CD4-positive, alpha-beta T cell treated with Interleukin-15 for 1 hour (primary cell): ENCODE measurements around the gene NDUFA13.

Experiments used
- DNase-seq: peaks from one replicate; pipeline ENCODE4 v3.0.0-alpha.2; 2020

NDUFA13 gene

DNA sequence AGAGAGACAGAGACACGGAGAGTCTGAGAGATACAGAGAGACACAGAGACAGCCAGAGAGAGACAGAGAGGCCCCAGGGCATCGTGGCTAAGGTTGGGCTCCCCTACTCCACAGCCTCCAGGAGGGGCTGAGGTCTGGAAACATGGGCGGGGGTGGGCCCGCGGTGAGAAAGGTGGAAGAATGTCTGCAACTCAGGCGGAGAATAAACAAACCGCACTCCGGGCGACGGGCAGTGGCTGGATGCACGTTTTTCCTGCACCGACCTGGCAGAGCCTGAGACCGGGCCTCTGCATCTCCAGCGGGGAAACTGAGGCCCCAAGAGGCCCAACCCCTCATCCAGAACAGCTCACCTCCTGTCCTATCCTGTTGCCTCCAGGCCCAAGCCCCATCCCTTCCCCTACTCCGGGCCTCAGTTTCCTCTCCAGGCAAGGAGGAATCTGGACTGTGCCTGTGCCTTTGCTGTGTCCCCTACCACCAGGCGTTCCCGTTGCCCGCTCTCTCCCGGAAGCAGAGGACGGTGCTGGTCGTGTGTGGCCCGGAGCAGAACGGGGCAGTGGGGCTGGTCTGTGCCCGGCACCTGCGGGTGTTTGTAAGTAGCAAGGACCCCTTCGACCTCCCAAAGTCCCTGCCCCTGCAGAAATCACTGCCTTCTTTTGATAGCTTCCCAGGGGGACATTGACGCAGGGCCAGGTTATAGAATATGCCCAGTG is 18.7 kb downstream of the NDUFA13 start:
- no peak for DNase-seq

DNA sequence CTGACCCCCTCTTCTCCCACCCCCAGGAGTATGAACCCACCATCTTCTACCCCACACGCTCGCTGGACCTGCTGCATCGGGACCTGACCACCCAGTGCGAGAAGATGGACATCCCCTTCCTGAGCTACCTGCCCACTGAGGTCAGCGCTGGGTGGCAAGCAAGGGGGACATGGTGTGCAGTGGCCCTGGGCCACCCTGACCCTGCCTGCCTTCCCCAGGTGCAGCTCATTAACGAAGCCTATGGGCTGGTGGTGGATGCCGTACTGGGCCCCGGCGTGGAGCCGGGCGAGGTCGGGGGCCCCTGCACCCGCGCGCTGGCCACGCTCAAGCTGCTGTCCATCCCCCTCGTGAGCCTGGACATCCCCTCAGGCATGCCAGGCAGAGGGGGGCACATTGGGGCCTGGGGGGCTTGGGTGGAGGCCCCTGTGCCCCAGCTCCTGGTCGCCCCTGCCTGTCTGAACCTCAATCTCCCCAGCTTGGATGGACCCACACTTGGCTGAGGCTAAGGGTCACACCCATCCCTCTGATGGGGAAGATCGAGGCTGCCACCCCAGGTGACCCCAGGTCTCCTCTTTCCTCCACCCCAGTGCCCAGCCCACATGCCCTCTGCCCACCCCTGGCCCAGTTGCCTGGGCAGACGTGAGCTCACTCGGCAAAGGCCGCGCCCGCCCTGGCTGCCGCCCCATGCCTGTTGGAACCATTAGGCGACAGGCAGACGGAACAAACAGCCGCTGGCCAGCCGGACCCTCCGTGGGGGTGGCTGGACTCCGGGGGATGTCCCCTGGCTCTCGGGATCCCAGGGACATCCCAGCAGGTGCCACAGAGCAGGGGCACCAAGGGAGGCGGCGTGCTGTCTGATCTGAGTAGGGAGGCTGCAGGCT is 19.5 kb downstream of the NDUFA13 start:
- DNase-seq, result no peak

DNA sequence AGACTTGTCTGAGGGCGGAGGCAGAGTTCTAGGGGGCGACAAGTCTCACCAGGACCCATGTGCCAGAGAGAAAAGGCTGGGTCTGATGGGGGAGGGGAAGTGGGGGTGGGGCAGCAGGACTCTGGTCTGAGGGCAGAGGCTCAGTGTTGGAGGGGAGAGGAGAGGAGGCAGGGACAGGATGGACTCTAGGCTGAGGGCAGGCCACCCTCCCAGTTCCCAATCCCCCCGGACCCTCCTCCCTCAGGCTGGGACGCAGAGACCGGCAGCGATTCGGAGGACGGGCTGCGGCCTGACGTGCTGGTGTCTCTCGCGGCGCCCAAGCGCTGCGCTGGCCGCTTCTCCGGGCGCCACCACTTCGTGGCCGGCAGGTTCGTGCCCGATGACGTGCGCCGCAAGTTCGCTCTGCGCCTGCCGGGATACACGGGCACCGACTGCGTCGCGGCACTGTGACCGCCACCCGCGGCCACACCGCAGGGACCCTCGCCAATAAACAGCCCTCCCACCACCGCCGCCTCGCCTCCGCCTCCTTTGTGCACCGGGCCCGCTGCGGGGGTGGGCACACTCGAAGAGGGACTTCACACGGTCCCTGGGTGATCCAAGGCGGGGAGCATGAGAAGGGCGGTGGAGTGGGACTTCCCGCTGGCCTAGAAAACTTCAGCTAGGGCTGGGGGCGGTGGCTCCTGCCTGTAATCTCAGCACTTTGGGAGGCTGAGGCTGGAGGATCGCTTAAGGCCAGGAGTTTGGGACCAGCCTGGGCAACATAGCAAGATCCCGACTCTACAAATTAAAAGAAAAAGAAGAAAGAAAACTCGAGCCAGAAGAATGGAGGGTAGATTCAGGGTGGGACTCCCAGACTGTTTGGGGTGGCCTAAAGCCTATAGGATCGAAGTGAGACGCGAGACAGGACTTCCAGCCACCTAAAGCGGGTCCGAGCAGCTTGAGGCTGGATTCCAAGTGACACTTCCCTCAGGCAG is 21.3 kb downstream of the NDUFA13 start:
- DNase-seq, result no peak

- DNase-seq, result no peak
Observed at GRCh38 chr19:19538061-19538784, 22.2 kb downstream of the NDUFA13 start, which contains the start of gene CILP2. CILP2 (plus strand) TSS chr19:19538265; CDS start chr19:19538350, 85 bp downstream.

DNA sequence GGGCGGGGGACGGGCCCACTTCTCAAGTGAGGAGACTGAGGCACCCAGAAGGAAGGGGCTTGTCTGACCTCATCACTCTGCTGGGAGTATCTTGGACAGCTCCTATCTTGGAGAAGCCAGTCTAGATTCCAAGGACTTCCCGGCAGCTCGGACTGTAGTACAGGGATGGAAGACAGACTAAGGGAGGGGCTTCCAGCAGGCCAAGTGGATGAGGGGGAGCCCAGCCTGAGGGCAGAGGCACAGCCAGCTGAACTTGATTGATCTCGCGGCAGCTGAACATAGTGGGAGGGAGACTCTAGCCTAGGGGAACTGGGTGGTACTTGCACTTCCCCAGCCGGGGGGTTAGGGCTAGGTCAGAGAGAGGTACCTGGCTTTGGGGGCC is 22.8 kb downstream of the NDUFA13 start:
- DNase-seq, result no peak

DNA sequence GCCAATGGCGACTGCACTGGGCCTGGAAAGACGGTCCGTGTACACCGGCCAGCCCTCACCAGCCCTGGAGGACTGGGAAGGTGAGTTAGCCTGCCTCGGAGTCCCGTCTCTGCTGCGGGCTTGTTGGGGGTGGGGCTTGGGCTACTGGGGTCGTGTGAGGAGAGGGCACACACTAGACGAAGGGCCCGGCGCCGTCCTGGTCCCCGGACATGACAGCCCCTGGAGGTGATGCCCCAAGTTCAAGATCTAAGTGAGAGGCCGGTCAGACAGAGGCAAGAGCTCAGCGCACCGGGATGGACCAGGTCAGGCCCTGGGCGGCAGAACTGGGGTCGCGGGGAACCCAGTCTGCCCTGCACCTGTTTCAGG is 23.7 kb downstream of the NDUFA13 start:
- no peak for DNase-seq

- DNase-seq, result peak; percentile 82
Observed at GRCh38 chr19:19540064-19540714, 24.2 kb downstream of the NDUFA13 start.

DNA sequence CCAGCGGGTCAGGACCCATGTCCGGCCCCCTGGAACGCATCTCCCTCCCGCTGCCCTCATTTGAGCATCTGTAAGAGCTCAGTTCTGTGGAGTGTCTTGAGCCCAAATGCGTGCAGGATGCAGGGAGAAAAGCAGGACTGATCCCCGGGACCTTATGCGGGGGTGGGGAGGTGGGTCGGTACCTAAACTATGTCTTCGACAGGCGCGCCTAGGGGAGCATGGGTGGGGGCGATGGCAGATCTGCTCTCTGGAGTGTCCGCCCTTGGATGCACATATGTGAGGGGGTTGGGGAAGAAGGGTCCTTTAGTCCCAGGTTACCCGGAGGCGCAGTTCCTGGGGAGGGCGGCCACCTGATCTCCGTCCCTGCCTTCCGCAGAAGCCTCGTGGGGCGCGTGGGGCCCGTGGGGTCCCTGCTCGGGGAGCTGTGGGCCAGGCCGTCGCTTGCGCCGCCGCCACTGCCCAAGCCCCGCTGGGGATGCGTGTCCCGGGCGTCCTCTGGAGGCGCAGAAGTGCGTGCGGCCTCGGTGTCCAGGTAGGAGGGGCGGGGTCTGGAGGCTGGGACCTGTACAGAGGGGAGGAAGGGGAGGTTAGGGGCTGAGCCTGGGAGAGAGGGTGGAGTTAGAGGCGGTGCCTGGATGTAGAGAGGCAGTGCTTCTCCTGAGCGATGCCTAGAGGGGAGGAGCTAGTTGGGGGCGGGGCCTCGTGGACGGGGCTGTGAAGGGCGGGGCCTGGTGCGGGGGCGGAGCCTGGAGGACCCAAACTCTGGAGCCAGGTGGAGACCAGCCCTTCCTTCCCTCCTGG is 24.9 kb downstream of the NDUFA13 start:
- DNase-seq, result peak; percentile 82

DNA sequence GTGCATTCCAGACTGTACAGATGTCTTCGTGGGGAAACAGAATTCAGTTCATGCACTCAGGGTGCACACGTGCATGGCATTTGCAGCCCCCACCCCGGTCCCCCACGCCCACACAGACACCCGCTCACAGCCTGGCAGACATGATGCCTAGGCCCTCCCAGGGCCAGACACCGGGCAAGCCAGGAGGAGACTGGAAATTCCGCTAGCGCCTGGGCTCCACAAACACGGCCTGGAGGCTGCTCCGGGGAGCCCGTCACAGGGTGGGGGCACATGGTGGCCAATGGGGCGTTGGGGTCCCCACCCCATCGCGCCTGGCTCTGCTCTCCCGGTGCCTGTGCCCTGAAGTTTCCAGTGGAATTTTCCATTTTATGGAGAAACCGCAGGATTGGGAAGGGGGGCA is 25.6 kb downstream of the NDUFA13 start:
- DNase-seq, result no peak

DNA sequence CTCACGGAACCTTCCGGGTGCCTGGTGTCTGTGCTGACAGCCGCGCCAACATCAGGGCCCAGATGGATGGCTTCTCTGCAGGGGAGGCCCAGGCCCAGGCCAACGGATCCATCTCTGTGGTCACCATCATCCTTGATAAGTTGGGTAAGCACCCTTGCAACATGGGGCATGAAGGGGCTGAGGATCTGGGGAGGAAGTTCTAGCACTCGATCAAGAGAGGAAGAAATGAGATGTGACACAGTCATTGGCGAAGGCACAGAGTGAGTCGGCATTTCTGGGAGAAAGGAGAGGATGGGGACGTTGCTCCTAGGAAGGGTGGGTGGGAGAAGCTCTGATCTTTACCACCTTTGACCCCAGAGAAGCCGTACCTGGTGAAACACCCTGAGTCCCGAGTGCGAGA is 26.5 kb downstream of the NDUFA13 start:
- no peak for DNase-seq

- no peak for DNase-seq
Observed at GRCh38 chr19:19543101-19543500, 27.1 kb downstream of the NDUFA13 start.

GRCh38 chr19:19543640-19544039 is 27.6 kb downstream of the NDUFA13 start:
- no peak for DNase-seq

- DNase-seq, result no peak
Observed at GRCh38 chr19:19544257-19544953, 28.4 kb downstream of the NDUFA13 start.

GRCh38 chr19:19544954-19545591 is 29.0 kb downstream of the NDUFA13 start:
- DNase-seq, result no peak

- no peak for DNase-seq
Observed at GRCh38 chr19:19545707-19546106, 29.7 kb downstream of the NDUFA13 start.

- DNase-seq, result no peak
Observed at GRCh38 chr19:19546751-19547162, 30.7 kb downstream of the NDUFA13 start.

- no peak for DNase-seq
Observed at GRCh38 chr19:19547674-19548336, 31.8 kb downstream of the NDUFA13 start.

DNA sequence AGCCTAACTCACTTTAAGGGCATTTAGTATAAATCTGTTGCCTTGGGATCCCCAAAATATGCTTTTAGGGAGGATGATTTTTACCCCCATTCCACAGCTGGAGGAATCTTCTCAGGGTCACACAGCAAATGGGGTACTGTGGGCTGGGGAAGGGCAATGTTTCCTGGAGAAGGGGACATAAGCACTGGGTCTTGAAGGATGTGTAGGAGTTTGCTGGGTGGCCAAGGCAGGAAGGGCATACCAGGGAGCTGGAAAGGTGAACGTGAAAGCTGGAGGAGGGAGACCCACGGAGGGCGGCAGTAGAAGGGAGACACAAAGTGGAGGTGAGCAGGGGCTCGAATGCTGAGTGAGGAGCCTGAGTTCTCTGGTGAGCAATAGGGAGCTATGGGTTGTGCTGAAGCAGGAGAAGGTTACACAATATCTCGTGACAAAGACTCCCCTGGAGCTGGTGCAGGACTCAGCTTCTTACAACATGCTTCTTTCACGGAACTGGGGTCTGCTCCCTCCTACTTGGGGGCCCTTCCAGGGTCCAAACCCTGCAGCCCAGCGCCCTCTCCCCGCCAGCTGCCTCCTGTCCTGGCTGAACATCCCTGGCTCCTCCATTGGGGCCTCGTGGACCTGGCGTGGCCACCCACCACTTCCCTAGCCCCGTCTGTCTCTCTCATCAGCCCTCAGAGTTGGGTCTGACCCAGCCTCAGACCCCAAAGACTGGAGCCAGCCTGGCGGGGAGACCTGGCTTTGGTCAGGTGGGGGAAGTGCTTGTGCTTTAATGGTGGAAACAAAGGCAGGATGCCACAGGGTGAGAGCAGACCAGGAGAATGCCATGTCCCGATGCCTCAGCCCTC is 33.1 kb downstream of the NDUFA13 start:
- no peak for DNase-seq
